ENCODE data around the gene DGKQ. TPM values are rescaled to one million over a fixed set of nuclear protein-coding genes. Genes with fewer than 3 reads are reported as not detected.
A peak's percentile ranks its signal among the peaks of the same experiment; 100 is the strongest.

DGKQ gene
- total and polyA plus RNA-seq, 2 of the 13 experiments (the other 11 are each of a cell fraction or from before 2014, with no cell fraction given) = 4.5 to 7.2 TPM

DNA sequence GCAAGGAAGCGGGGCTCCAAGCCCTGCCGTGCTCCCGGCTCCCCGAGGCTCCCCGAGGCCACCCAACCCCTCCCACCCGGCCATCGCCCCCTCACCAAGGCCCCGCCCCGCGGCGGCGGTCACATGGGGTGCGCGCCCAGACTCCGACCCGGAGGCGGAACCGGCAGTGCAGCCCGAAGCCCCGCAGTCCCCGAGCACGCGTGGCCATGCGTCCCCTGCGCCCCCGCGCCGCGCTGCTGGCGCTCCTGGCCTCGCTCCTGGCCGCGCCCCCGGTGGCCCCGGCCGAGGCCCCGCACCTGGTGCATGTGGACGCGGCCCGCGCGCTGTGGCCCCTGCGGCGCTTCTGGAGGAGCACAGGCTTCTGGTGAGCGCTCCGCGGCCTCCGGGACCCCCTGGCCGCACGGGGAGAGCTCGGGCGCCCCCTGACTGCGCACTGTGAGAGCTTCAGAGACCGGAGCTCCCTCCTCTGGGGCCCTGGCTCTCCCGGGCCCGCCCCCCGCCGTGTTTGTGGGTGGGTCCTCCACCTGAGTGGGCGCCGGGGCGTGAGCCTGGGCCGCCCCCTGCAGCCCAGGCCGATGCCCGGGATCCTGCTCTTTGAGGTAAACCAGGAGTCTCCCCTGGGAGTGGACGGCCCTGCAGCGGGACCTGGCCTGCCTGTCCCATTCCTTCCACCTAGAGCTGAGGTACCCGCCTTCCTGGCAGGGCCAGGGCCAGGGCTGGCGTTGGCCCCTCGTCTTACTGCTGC, 13.7 kb upstream of the DGKQ start, which contains the start of gene IDUA (continued):
- TF ChIP-seq TARDBP (CRISPR knock-in tag; IDR thresholded peaks at IDR 0.05) (no peak), ZNF564 (CRISPR knock-in tag; IDR thresholded peaks at IDR 0.05) (no peak), GATAD2A (CRISPR knock-in tag; IDR thresholded peaks at IDR 0.05) (no peak; the same call in 1 of the 2 replicates), ZNF138 (CRISPR knock-in tag; IDR thresholded peaks at IDR 0.05; ENCODE audit: low read depth) (no peak; the same call in 1 of the 2 replicates), REPIN1 (CRISPR knock-in tag; IDR thresholded peaks at IDR 0.05; ENCODE audit: borderline replicate concordance, low read depth) (0 out of 2 replicates have a peak, but pooled peaks have one; percentile 62), NAIF1 (CRISPR knock-in tag; IDR thresholded peaks at IDR 0.05; ENCODE audit: borderline replicate concordance) (no peak), ZNF232 (CRISPR knock-in tag; IDR thresholded peaks at IDR 0.05; ENCODE audit: borderline replicate concordance) (0 out of 2 replicates have a peak, but pooled peaks have one; percentile 24), ZNF343 (CRISPR knock-in tag; IDR thresholded peaks at IDR 0.05) (0 out of 2 replicates have a peak, but pooled peaks have one; percentile 58), MAF1 (CRISPR knock-in tag; IDR thresholded peaks at IDR 0.05; ENCODE audit: borderline replicate concordance) (no peak), ZNF207 (IDR thresholded peaks at IDR 0.05; ENCODE audit: borderline replicate concordance) (no peak), ASH2L (IDR thresholded peaks at IDR 0.05; ENCODE audit: insufficient read length, low read depth, low read length) (peak; percentile 18), ZNF598 (CRISPR knock-in tag; IDR thresholded peaks at IDR 0.05; ENCODE audit: borderline replicate concordance) (no peak), SMAD3 (CRISPR knock-in tag; IDR thresholded peaks at IDR 0.05) (no peak), TBX3 (IDR thresholded peaks at IDR 0.05; ENCODE audit: borderline replicate concordance) (no peak), ZNF788 (CRISPR knock-in tag; IDR thresholded peaks at IDR 0.05; ENCODE audit: borderline replicate concordance) (peak; percentile 13; the same call in 1 of the 2 replicates), ARID2 (CRISPR knock-in tag; IDR thresholded peaks at IDR 0.05; ENCODE audit: borderline replicate concordance) (no peak), RBAK (CRISPR knock-in tag; IDR thresholded peaks at IDR 0.05) (no peak)
- TF ChIP-seq, protein P1, sequence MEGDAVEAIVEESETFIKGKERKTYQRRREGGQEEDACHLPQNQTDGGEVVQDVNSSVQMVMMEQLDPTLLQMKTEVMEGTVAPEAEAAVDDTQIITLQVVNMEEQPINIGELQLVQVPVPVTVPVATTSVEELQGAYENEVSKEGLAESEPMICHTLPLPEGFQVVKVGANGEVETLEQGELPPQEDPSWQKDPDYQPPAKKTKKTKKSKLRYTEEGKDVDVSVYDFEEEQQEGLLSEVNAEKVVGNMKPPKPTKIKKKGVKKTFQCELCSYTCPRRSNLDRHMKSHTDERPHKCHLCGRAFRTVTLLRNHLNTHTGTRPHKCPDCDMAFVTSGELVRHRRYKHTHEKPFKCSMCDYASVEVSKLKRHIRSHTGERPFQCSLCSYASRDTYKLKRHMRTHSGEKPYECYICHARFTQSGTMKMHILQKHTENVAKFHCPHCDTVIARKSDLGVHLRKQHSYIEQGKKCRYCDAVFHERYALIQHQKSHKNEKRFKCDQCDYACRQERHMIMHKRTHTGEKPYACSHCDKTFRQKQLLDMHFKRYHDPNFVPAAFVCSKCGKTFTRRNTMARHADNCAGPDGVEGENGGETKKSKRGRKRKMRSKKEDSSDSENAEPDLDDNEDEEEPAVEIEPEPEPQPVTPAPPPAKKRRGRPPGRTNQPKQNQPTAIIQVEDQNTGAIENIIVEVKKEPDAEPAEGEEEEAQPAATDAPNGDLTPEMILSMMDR (CRISPR knock-in tag; IDR thresholded peaks at IDR 0.05) = peak; percentile 79
- TF ChIP-seq, protein P2, sequence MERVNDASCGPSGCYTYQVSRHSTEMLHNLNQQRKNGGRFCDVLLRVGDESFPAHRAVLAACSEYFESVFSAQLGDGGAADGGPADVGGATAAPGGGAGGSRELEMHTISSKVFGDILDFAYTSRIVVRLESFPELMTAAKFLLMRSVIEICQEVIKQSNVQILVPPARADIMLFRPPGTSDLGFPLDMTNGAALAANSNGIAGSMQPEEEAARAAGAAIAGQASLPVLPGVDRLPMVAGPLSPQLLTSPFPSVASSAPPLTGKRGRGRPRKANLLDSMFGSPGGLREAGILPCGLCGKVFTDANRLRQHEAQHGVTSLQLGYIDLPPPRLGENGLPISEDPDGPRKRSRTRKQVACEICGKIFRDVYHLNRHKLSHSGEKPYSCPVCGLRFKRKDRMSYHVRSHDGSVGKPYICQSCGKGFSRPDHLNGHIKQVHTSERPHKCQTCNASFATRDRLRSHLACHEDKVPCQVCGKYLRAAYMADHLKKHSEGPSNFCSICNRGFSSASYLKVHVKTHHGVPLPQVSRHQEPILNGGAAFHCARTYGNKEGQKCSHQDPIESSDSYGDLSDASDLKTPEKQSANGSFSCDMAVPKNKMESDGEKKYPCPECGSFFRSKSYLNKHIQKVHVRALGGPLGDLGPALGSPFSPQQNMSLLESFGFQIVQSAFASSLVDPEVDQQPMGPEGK (CRISPR knock-in tag; IDR thresholded peaks at IDR 0.05) = peak; percentile 61; the same call in 1 of the 2 replicates
- TF ChIP-seq, protein P3, sequence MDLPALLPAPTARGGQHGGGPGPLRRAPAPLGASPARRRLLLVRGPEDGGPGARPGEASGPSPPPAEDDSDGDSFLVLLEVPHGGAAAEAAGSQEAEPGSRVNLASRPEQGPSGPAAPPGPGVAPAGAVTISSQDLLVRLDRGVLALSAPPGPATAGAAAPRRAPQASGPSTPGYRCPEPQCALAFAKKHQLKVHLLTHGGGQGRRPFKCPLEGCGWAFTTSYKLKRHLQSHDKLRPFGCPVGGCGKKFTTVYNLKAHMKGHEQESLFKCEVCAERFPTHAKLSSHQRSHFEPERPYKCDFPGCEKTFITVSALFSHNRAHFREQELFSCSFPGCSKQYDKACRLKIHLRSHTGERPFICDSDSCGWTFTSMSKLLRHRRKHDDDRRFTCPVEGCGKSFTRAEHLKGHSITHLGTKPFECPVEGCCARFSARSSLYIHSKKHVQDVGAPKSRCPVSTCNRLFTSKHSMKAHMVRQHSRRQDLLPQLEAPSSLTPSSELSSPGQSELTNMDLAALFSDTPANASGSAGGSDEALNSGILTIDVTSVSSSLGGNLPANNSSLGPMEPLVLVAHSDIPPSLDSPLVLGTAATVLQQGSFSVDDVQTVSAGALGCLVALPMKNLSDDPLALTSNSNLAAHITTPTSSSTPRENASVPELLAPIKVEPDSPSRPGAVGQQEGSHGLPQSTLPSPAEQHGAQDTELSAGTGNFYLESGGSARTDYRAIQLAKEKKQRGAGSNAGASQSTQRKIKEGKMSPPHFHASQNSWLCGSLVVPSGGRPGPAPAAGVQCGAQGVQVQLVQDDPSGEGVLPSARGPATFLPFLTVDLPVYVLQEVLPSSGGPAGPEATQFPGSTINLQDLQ (CRISPR knock-in tag; IDR thresholded peaks at IDR 0.05) = no peak
- TF ChIP-seq, protein P4, sequence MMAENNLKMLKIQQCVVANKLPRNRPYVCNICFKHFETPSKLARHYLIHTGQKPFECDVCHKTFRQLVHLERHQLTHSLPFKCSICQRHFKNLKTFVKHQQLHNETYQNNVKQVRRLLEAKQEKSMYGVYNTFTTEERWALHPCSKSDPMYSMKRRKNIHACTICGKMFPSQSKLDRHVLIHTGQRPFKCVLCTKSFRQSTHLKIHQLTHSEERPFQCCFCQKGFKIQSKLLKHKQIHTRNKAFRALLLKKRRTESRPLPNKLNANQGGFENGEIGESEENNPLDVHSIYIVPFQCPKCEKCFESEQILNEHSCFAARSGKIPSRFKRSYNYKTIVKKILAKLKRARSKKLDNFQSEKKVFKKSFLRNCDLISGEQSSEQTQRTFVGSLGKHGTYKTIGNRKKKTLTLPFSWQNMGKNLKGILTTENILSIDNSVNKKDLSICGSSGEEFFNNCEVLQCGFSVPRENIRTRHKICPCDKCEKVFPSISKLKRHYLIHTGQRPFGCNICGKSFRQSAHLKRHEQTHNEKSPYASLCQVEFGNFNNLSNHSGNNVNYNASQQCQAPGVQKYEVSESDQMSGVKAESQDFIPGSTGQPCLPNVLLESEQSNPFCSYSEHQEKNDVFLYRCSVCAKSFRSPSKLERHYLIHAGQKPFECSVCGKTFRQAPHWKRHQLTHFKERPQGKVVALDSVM (CRISPR knock-in tag; IDR thresholded peaks at IDR 0.05) = peak; percentile 77
